HepG2 (cell line): ENCODE results near the gene ATAD3C. TPM values are rescaled to one million over a fixed set of nuclear protein-coding genes. Genes with fewer than 3 reads are reported as not detected.

Source experiments
- ATF2 ChIP-seq: sonication (generic); formaldehyde crosslinking; IDR thresholded peaks from 2 replicates; pipeline ENCODE4 v1.4.0; 2020; ENCODE audit warnings: missing genetic modification reagents
- ATF7 ChIP-seq, 2 experiments: fragments of 450-650 bp in 1 of 2; sonication (generic) in 1 of 2; formaldehyde crosslinking in 1 of 2; IDR thresholded peaks; 2 replicates each; pipeline versions ENCODE4 v1.4.0 to v1.6.1; 2016 to 2020; ENCODE audit warnings: antibody characterized with exemption in 1 of 2, mild to moderate bottlenecking in 1 of 2, missing genetic modification reagents in 1 of 2
- CENPBD1 ChIP-seq: sonication (generic); formaldehyde crosslinking; IDR thresholded peaks from 2 replicates; pipeline ENCODE4 v1.8.0; 2022; ENCODE audit warnings: missing genetic modification reagents, low read depth, mild to moderate bottlenecking, borderline replicate concordance
- HNRNPL ChIP-seq: fragments of 200-400 bp; formaldehyde crosslinking; IDR thresholded peaks from 2 replicates; pipeline ENCODE4 v1.6.1; 2017; ENCODE audit warnings: mild to moderate bottlenecking, low read depth, low read length
- KDM1A ChIP-seq: IDR thresholded peaks from 2 replicates; pipeline ENCODE4 v1.6.1; 2016; ENCODE audit warnings: missing compliant biosample characterization
- MZF1 ChIP-seq: sonication (generic); formaldehyde crosslinking; IDR thresholded peaks from 2 replicates; pipeline ENCODE4 v1.8.1; 2023; ENCODE audit warnings: mild to moderate bottlenecking, missing genetic modification reagents, borderline replicate concordance
- NFATC3 ChIP-seq: sonication (generic); formaldehyde crosslinking; IDR thresholded peaks from 2 replicates; pipeline ENCODE4 v1.5.1; 2020; ENCODE audit warnings: mild to moderate bottlenecking, missing genetic modification reagents
- PHF5A ChIP-seq: IDR thresholded peaks from one replicate; pipeline ENCODE4 v1.6.1; 2018; ENCODE audit warnings: low read depth, missing genetic modification reagents; ENCODE audit not compliant: unreplicated experiment
- POLR2AphosphoS5 ChIP-seq: IDR thresholded peaks from 2 replicates; pipeline ENCODE4 v1.6.1; 2012; ENCODE audit warnings: low read depth, low read length
- RXRB ChIP-seq: IDR thresholded peaks from 2 replicates; pipeline ENCODE4 v1.6.1; 2016; ENCODE audit warnings: borderline replicate concordance, missing genetic modification reagents, missing compliant biosample characterization
- SP140L ChIP-seq: sonication (generic); formaldehyde crosslinking; IDR thresholded peaks from 2 replicates; pipeline ENCODE4 v1.4.0; 2020; ENCODE audit warnings: missing genetic modification reagents, borderline replicate concordance
- SP4 ChIP-seq: sonication (generic); formaldehyde crosslinking; IDR thresholded peaks from 2 replicates; pipeline ENCODE4 v1.8.1; 2023; ENCODE audit warnings: mild to moderate bottlenecking, missing genetic modification reagents
- ZNF362 ChIP-seq: sonication (generic); formaldehyde crosslinking; IDR thresholded peaks from 2 replicates; pipeline ENCODE4 v1.4.0; 2020; ENCODE audit warnings: missing genetic modification reagents, mild to moderate bottlenecking, borderline replicate concordance
- ZNF546 ChIP-seq: sonication (generic); formaldehyde crosslinking; conservative IDR thresholded peaks from 2 replicates; pipeline ENCODE4 v1.8.1; 2023; ENCODE audit warnings: mild to moderate bottlenecking, missing genetic modification reagents
- ZNF567 ChIP-seq: sonication (generic); formaldehyde crosslinking; IDR thresholded peaks from 2 replicates; pipeline ENCODE4 v1.8.1; 2023; ENCODE audit warnings: mild to moderate bottlenecking, missing genetic modification reagents, borderline replicate concordance
- ZNF629 ChIP-seq: sonication (generic); formaldehyde crosslinking; conservative IDR thresholded peaks from 2 replicates; pipeline ENCODE4 v1.5.0; 2020; ENCODE audit warnings: missing genetic modification reagents
- ZNF747 ChIP-seq: sonication (generic); formaldehyde crosslinking; IDR thresholded peaks from 2 replicates; pipeline ENCODE4 v1.8.1; 2023; ENCODE audit warnings: missing genetic modification reagents, mild to moderate bottlenecking, borderline replicate concordance
- ZNF781 ChIP-seq: sonication (generic); formaldehyde crosslinking; IDR thresholded peaks from 2 replicates; pipeline ENCODE4 v1.5.1; 2020; ENCODE audit warnings: borderline replicate concordance, mild to moderate bottlenecking, missing genetic modification reagents; ENCODE audit errors: not compliant biosample characterization
- ZNF788 ChIP-seq: sonication (generic); formaldehyde crosslinking; IDR thresholded peaks from 2 replicates; pipeline ENCODE4 v1.5.0; 2020; ENCODE audit warnings: mild to moderate bottlenecking, missing genetic modification reagents, borderline replicate concordance
- polyA plus RNA-seq, 8 experiments: library from polyadenylated mRNA; depleted of rRNA in 3 of 8; stranded (reverse) in 7 of 8; unstranded in 1 of 8; fragments of >200 nt; fragmentation: Illumina TruSeq in 4 of 8; extraction: Trizol in 4 of 8; gene quantifications; 2 replicates each; pipeline versions ENCODE4 v1.2.1 to v1.2.3, GENCODE V29; 2011 to 2016; ENCODE audit warnings: low read depth in 4 of 8, missing spikeins in 1 of 8, mixed read lengths in 1 of 8; ENCODE audit not compliant: insufficient read depth in 1 of 8
- total RNA-seq, 5 experiments: library from RNA; depleted of rRNA; stranded (reverse); fragments of >200 nt; fragmentation: Illumina TruSeq; extraction: Trizol; gene quantifications; 2 replicates each; pipeline ENCODE4 v1.2.3, GENCODE V29; 2016; ENCODE audit warnings: low read depth in 1 of 5
- TF ChIP-seq, protein P1 (sequence below): sonication (generic); formaldehyde crosslinking; IDR thresholded peaks from 2 replicates; pipeline ENCODE4 v1.5.1; 2020; ENCODE audit warnings: mild to moderate bottlenecking, missing genetic modification reagents, moderate library complexity
- TF ChIP-seq, protein P2 (sequence below): sonication (generic); formaldehyde crosslinking; IDR thresholded peaks from 2 replicates; pipeline ENCODE4 v1.4.0; 2020; ENCODE audit warnings: missing genetic modification reagents, borderline replicate concordance

ATAD3C gene
- total and polyA plus RNA-seq, 2 of the 13 experiments (the other 11 are each of a cell fraction or from before 2014, with no cell fraction given), result 2.4 to 3.2 TPM

DNA sequence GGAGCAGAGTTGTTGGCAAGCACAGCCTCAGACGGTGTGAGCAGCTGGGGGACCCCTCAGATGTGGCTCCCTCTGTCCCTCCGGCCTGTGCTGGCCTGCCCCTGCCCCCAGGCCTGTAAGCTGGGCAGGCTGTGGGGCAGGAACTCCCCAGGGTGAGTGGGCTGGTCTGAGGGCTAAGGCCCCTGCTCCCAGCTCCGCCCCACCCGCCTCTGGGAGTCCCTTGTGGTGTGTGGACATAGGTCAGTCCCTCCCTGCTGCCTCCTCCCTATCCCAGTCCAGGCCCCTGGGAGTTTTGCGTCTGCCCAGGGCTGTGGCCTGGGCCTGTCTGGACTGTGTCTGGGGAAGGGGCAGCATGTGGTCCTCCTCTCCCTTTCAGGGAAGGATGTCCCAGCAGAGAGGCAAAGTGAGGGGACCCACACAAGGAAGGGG lies 17.6 kb upstream of the ATAD3C start (continued):
- TF ChIP-seq ZNF788 (CRISPR knock-in tag), result no peak
- no peak for TF ChIP-seq SP140L
- TF ChIP-seq ZNF567 (CRISPR knock-in tag), result no peak
- TF ChIP-seq, protein P1, sequence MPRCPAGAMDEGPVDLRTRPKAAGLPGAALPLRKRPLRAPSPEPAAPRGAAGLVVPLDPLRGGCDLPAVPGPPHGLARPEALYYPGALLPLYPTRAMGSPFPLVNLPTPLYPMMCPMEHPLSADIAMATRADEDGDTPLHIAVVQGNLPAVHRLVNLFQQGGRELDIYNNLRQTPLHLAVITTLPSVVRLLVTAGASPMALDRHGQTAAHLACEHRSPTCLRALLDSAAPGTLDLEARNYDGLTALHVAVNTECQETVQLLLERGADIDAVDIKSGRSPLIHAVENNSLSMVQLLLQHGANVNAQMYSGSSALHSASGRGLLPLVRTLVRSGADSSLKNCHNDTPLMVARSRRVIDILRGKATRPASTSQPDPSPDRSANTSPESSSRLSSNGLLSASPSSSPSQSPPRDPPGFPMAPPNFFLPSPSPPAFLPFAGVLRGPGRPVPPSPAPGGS (CRISPR knock-in tag), result 0 out of 2 replicates have a peak, but pooled peaks have one; percentile 69
- no peak for TF ChIP-seq ATF7 (IDR thresholded peaks at IDR 0.05)
- no peak for TF ChIP-seq ATF7 (CRISPR knock-in tag; IDR thresholded peaks at IDR 0.05)
- peak; percentile 71 for TF ChIP-seq ATF2 (CRISPR knock-in tag)
- TF ChIP-seq NFATC3 (CRISPR knock-in tag), result no peak; the same call in 1 of the 2 replicates
- TF ChIP-seq ZNF747 (CRISPR knock-in tag), result peak; percentile 52; the same call in 1 of the 2 replicates
- TF ChIP-seq ZNF781 (CRISPR knock-in tag), result no peak
- peak; percentile 83 for TF ChIP-seq RXRB (CRISPR knock-in tag)
- peak; percentile 75 for TF ChIP-seq SP4
- TF ChIP-seq, protein P2, sequence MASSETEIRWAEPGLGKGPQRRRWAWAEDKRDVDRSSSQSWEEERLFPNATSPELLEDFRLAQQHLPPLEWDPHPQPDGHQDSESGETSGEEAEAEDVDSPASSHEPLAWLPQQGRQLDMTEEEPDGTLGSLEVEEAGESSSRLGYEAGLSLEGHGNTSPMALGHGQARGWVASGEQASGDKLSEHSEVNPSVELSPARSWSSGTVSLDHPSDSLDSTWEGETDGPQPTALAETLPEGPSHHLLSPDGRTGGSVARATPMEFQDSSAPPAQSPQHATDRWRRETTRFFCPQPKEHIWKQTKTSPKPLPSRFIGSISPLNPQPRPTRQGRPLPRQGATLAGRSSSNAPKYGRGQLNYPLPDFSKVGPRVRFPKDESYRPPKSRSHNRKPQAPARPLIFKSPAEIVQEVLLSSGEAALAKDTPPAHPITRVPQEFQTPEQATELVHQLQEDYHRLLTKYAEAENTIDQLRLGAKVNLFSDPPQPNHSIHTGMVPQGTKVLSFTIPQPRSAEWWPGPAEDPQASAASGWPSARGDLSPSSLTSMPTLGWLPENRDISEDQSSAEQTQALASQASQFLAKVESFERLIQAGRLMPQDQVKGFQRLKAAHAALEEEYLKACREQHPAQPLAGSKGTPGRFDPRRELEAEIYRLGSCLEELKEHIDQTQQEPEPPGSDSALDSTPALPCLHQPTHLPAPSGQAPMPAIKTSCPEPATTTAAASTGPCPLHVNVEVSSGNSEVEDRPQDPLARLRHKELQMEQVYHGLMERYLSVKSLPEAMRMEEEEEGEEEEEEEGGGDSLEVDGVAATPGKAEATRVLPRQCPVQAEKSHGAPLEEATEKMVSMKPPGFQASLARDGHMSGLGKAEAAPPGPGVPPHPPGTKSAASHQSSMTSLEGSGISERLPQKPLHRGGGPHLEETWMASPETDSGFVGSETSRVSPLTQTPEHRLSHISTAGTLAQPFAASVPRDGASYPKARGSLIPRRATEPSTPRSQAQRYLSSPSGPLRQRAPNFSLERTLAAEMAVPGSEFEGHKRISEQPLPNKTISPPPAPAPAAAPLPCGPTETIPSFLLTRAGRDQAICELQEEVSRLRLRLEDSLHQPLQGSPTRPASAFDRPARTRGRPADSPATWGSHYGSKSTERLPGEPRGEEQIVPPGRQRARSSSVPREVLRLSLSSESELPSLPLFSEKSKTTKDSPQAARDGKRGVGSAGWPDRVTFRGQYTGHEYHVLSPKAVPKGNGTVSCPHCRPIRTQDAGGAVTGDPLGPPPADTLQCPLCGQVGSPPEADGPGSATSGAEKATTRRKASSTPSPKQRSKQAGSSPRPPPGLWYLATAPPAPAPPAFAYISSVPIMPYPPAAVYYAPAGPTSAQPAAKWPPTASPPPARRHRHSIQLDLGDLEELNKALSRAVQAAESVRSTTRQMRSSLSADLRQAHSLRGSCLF (CRISPR knock-in tag), result no peak
- TF ChIP-seq ZNF629, result no peak
- no peak for TF ChIP-seq PHF5A (CRISPR knock-in tag)
- TF ChIP-seq ZNF362 (CRISPR knock-in tag), result 0 out of 2 replicates have a peak, but pooled peaks have one; percentile 16
- TF ChIP-seq KDM1A (CRISPR knock-in tag), result no peak
- TF ChIP-seq POLR2AphosphoS5, result peak; percentile 82
- peak; percentile 90 for TF ChIP-seq HNRNPL
- no peak for TF ChIP-seq MZF1 (CRISPR knock-in tag)
- no peak for TF ChIP-seq ZNF546 (CRISPR knock-in tag)
- no peak for TF ChIP-seq CENPBD1
